B cell (primary cell): ENCODE results near the gene HINT1. TPM values are rescaled to one million over a fixed set of nuclear protein-coding genes. Genes with fewer than 3 reads are reported as not detected.
"Not testable (repeated sequence)": the region's sequence is repeated elsewhere in the genome, so short reads cannot be mapped to it uniquely, and the experiment has no call there.

Experiments
- ATAC-seq: fragments of 200-7000 bp; cut with Tn5 transposase; one replicate; pipeline ENCODE4 v1.10.0; 2021; ENCODE audit warnings: low read depth, mild to moderate bottlenecking, moderate number of reproducible peaks, moderate library complexity
- CTCF ChIA-PET: fragments of 350-600 bp; sonication (Branson Sonifier 250); formaldehyde crosslinking; loops from one replicate; lab custom pipeline; 2021; ENCODE audit warnings: antibody characterized with exemption, inconsistent platforms; lab: Charles Lee
- POLR2A ChIA-PET: fragments of 350-600 bp; sonication (Branson Sonifier 250); formaldehyde crosslinking; loops from one replicate; lab custom pipeline; 2021; ENCODE audit warnings: antibody characterized with exemption; lab: Charles Lee
- DNase-seq: peaks from one replicate; pipeline ENCODE4 v3.0.0; 2013
- H2AFZ ChIP-seq: 2 replicates; pipeline ENCODE4 v1.6.1; 2012; ENCODE audit warnings: mild to moderate bottlenecking, low read depth, low read length; ENCODE audit not compliant: insufficient read depth, poor library complexity, severe bottlenecking
- H3K27ac ChIP-seq, 2 donors: 1 replicate in 1 of 2; 2 replicates in 1 of 2; pipeline ENCODE4 v1.5.1; 2012 to 2013; ENCODE audit warnings: low read length in 2 of 2, mild to moderate bottlenecking in 2 of 2, moderate library complexity in 1 of 2
- H3K27me3 ChIP-seq, 4 experiments: fragments of 200-600 bp in 1 of 4; sonication (generic) in 1 of 4; replicated peaks in 1 of 4; 1 replicate in 2 of 4; 2 replicates in 2 of 4; pipeline versions ENCODE4 v1.6.1 to v1.7.0; 2013 to 2016; ENCODE audit warnings: low read length in 3 of 4, mild to moderate bottlenecking in 2 of 4, mixed read lengths in 1 of 4, moderate library complexity in 1 of 4; ENCODE audit not compliant: insufficient read depth in 4 of 4, control insufficient read depth in 3 of 4; ENCODE audit errors: control extremely low read depth in 1 of 4
- H3K36me3 ChIP-seq, 2 experiments: replicated peaks in 1 of 2; 1 replicate in 1 of 2; 2 replicates in 1 of 2; pipeline versions ENCODE4 v1.6.1 to v1.7.1; 2013; ENCODE audit warnings: low read length in 1 of 2; ENCODE audit not compliant: insufficient read depth in 2 of 2, control insufficient read depth in 1 of 2; ENCODE audit errors: control extremely low read depth in 1 of 2, extremely low read depth in 1 of 2
- H3K4me1 ChIP-seq, 2 donors: fragments of 200-600 bp in 1 of 2; sonication (generic) in 1 of 2; 1 replicate in 1 of 2; 2 replicates in 1 of 2; pipeline versions ENCODE4 v1.5.1 to v1.6.1; 2013 to 2017; ENCODE audit warnings: low read length in 2 of 2; ENCODE audit not compliant: control insufficient read depth in 2 of 2, insufficient read depth in 2 of 2
- H3K4me2 ChIP-seq: replicated peaks from 2 replicates; pipeline ENCODE3; 2012; ENCODE audit warnings: mild to moderate bottlenecking, low read depth, low read length; ENCODE audit not compliant: poor library complexity, severe bottlenecking
- H3K4me3 ChIP-seq, 5 experiments: fragments of 200-600 bp in 1 of 5; sonication (generic) in 1 of 5; 1 replicate in 3 of 5; 2 replicates in 2 of 5; pipeline versions ENCODE4 v1.5.1 to v1.7.0; 2011 to 2016; ENCODE audit warnings: low read length in 4 of 5, mild to moderate bottlenecking in 4 of 5, low read depth in 2 of 5, control low read depth in 1 of 5, moderate library complexity in 1 of 5; ENCODE audit not compliant: insufficient read depth in 1 of 5; ENCODE audit errors: control extremely low read depth in 1 of 5, extremely low read depth in 1 of 5
- H3K79me2 ChIP-seq: fragments of 200-600 bp; sonication (generic); one replicate; pipeline ENCODE4 v1.6.0; 2016; ENCODE audit warnings: low read length; ENCODE audit not compliant: control insufficient read depth, insufficient read depth
- H3K9ac ChIP-seq: fragments of 200-600 bp; sonication (generic); 2 replicates; pipeline ENCODE4 v1.6.1; 2017; ENCODE audit warnings: mild to moderate bottlenecking, low read length, moderate library complexity
- H3K9me3 ChIP-seq, 3 donors: one replicate each; pipeline versions ENCODE4 v1.6.1 to v1.7.1; 2013; ENCODE audit warnings: low read length in 2 of 3; ENCODE audit not compliant: control insufficient read depth in 2 of 3, insufficient read depth in 1 of 3; ENCODE audit errors: control extremely low read depth in 1 of 3
- H4K20me1 ChIP-seq: 2 replicates; pipeline ENCODE4 v1.6.0; 2012; ENCODE audit warnings: mild to moderate bottlenecking, low read length; ENCODE audit not compliant: insufficient read depth, control insufficient read depth, poor library complexity, severe bottlenecking
- H3K27ac Mint-ChIP-seq: one replicate; pipeline ENCODE4 v1.8.0; 2021; ENCODE audit warnings: mixed read lengths
- H3K27me3 Mint-ChIP-seq: one replicate; pipeline ENCODE4 v1.8.0; 2021; ENCODE audit warnings: mixed read lengths
- H3K4me1 Mint-ChIP-seq: one replicate; pipeline ENCODE4 v1.8.0; 2021; ENCODE audit warnings: mixed read lengths
- H3K4me3 Mint-ChIP-seq: one replicate; pipeline ENCODE4 v1.8.0; 2021; ENCODE audit warnings: mixed read lengths
- H3K9me3 Mint-ChIP-seq: one replicate; pipeline ENCODE4 v1.8.0; 2022; ENCODE audit warnings: mixed read lengths; ENCODE audit not compliant: insufficient read depth
- EZH2 ChIP-seq: IDR thresholded peaks from 2 replicates; pipeline ENCODE4 v1.6.1; 2012; ENCODE audit warnings: borderline replicate concordance, low read depth, mild to moderate bottlenecking, moderate library complexity, low read length; ENCODE audit not compliant: insufficient read depth, poor library complexity, severe bottlenecking
- WGBS: methylation state at CpG from one replicate; pipeline ENCODE4 v1.1.5; 2013; ENCODE audit warnings: missing lambda C conversion rate; ENCODE audit not compliant: insufficient coverage; 5-methylcytosine and 5-hydroxymethylcytosine counted together
- intact Hi-C: fragments of 100-400 bp; cut with micrococcal nuclease; formaldehyde crosslinking; loops from one replicate; pipeline ENCODE4 v1.10.0; 2022
- polyA plus RNA-seq: library from polyadenylated mRNA; depleted of rRNA; stranded (reverse); fragments of >200 nt; gene quantifications from 2 replicates; pipeline ENCODE4 v1.2.3, GENCODE V29; 2012
- total RNA-seq, 2 donors: library from RNA; stranded (reverse); fragments of 120-200 nt in 1 of 2; gene quantifications; 1 replicate in 1 of 2; 2 replicates in 1 of 2; pipeline versions ENCODE4 v1.2.3 to v1.2.4, GENCODE V29; 2013 to 2022
- TF ChIP-seq, protein P1 (sequence below): fragments of 200-600 bp; IDR thresholded peaks from one replicate; pipeline ENCODE4 v1.8.0; 2022; ENCODE audit warnings: antibody characterized with exemption, mild to moderate bottlenecking

HINT1 gene
- total and polyA plus RNA-seq, 2 donors (not counting 1 experiment from before 2014, with no cell fraction given), result 206 to 289 TPM

DNA sequence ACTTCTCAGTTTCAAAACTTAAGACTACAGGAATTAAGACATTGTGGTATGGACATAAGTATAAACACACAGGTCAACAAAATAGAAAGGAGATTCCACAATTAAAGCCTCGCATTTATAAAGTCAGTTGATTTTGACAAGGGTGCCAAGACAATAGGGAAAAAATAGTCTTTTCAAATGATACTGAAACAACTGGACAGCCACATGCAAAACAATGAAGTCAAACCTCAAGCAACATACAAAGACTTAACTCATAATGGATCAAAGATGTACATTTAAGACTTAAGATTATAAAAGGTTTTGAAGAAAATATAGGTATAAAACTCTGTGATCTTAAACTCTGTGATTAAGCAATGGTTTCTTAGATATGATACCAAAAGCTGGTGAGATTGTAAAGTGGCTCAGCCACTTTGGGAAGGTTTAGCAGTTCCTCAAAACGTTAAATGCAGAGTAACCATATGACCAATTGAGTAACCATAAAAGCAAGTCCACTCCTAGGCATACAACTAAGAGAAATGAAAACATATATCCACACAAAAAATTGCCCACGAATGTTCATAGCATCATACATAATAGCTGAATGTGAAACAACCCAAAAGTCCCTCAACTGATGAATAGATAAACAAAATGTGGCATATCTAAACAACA lies 22.0 kb downstream of the HINT1 start:
- Histone ChIP-seq H4K20me1 (no peaks in the 10 kb centered on the region), H3K27ac (no peak overlapping the region), H3K4me3 (no peak overlapping the region), H3K27me3 (no peaks in the 10 kb centered on the region), H2AFZ (no peak overlapping the region), H3K9ac (no peak overlapping the region), H3K4me2 (no peak overlapping the region), H3K9me3 (peaks cover 0 to 8% (median 0%) of the 10 kb centered on the region in 3 donors), H3K36me3 (no peaks in the 10 kb centered on the region), H3K79me2 (no peaks in the 10 kb centered on the region), H3K4me1 (no peaks in the 10 kb centered on the region)
- intact Hi-C loops, result no loop called here
- ATAC-seq, result no peak
- H3K4me3 Mint-ChIP-seq, result no peak overlapping the region
- DNase-seq, result no peak
- ChIA-PET CTCF (no interaction called here), POLR2A (interaction anchor here (0.5 kb wide), 1 partner anchor 54 kb away, joined by 5 read pairs; no protein-coding TSS in a partner anchor)
- H3K4me1 Mint-ChIP-seq, result no peaks in the 10 kb centered on the region
- no peak overlapping the region for H3K27ac Mint-ChIP-seq
- no CpG with 5 or more reads among the region's 3 CpGs for WGBS
- TF ChIP-seq, protein P1, sequence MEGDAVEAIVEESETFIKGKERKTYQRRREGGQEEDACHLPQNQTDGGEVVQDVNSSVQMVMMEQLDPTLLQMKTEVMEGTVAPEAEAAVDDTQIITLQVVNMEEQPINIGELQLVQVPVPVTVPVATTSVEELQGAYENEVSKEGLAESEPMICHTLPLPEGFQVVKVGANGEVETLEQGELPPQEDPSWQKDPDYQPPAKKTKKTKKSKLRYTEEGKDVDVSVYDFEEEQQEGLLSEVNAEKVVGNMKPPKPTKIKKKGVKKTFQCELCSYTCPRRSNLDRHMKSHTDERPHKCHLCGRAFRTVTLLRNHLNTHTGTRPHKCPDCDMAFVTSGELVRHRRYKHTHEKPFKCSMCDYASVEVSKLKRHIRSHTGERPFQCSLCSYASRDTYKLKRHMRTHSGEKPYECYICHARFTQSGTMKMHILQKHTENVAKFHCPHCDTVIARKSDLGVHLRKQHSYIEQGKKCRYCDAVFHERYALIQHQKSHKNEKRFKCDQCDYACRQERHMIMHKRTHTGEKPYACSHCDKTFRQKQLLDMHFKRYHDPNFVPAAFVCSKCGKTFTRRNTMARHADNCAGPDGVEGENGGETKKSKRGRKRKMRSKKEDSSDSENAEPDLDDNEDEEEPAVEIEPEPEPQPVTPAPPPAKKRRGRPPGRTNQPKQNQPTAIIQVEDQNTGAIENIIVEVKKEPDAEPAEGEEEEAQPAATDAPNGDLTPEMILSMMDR, result no peak
- no peaks in the 10 kb centered on the region for H3K27me3 Mint-ChIP-seq
- no peaks in the 10 kb centered on the region for H3K9me3 Mint-ChIP-seq

GRCh38 chr5:131139321-131139720 lies 25.7 kb downstream of the HINT1 start:
- H3K9me3 ChIP-seq, result peaks cover 0 to 8% (median 0%) of the 10 kb centered on the region in 3 donors
- H3K4me1 ChIP-seq, result no peaks in the 10 kb centered on the region
- Mint-ChIP-seq H3K4me1 (no peaks in the 10 kb centered on the region), H3K27ac (no peak overlapping the region), H3K27me3 (no peaks in the 10 kb centered on the region), H3K4me3 (no peak overlapping the region), H3K9me3 (peaks cover 5% of the 10 kb centered on the region)
- no peak overlapping the region for H3K4me2 ChIP-seq
- no peaks in the 10 kb centered on the region for H3K79me2 ChIP-seq
- TF ChIP-seq EZH2, result no peak
- TF ChIP-seq, protein P1, result no peak
- H3K36me3 ChIP-seq, result no peaks in the 10 kb centered on the region
- H2AFZ ChIP-seq, result no peak overlapping the region
- ATAC-seq (no peak), DNase-seq (no peak)
- no peak overlapping the region for H3K27ac ChIP-seq
- H3K27me3 ChIP-seq, result no peaks in the 10 kb centered on the region
- H4K20me1 ChIP-seq, result no peaks in the 10 kb centered on the region
- no CpG with 5 or more reads among the region's 2 CpGs for WGBS
- CTCF ChIA-PET, result no interaction called here
- no peak overlapping the region for H3K4me3 ChIP-seq
- POLR2A ChIA-PET, result no interaction called here
- intact Hi-C loops, result no loop called here
- H3K9ac ChIP-seq, result no peak overlapping the region

- H3K27ac ChIP-seq, H3K9me3 ChIP-seq, H3K27me3 ChIP-seq, H2AFZ ChIP-seq, H3K79me2 ChIP-seq, H3K9ac ChIP-seq, H3K4me2 ChIP-seq, H3K4me1 ChIP-seq, H3K4me3 Mint-ChIP-seq, H3K27ac Mint-ChIP-seq, H3K9me3 Mint-ChIP-seq, POLR2A ChIA-PET, H3K4me3 ChIP-seq, intact Hi-C loops, ATAC-seq, H4K20me1 ChIP-seq, H3K4me1 Mint-ChIP-seq, H3K36me3 ChIP-seq, H3K27me3 Mint-ChIP-seq, DNase-seq, CTCF ChIA-PET: not testable (repeated sequence)
- 96% methylated on average over 4 of the region's 5 CpGs for WGBS
Observed at GRCh38 chr5:131138406-131138805, 26.6 kb downstream of the HINT1 start.
